Skeletal muscle tissue (tissue), 4 donors: ENCODE measurements around the gene PARVB. TPM values are rescaled to one million over a fixed set of nuclear protein-coding genes. Genes with fewer than 3 reads are reported as not detected.

Source experiments
- H3K27ac ChIP-seq: one replicate; pipeline ENCODE4 v1.7.0; 2013; ENCODE audit warnings: mild to moderate bottlenecking, low read depth, low read length, inconsistent platforms
- H3K27me3 ChIP-seq, 3 donors: one replicate each; pipeline ENCODE4 v1.7.0; 2013; ENCODE audit warnings: low read length in 3 of 3; ENCODE audit not compliant: control insufficient read depth in 3 of 3, insufficient read depth in 3 of 3
- H3K36me3 ChIP-seq, 3 donors: one replicate each; pipeline ENCODE4 v1.7.0; 2013; ENCODE audit warnings: low read length in 3 of 3; ENCODE audit not compliant: control insufficient read depth in 3 of 3, insufficient read depth in 3 of 3
- H3K4me1 ChIP-seq, 3 donors: one replicate each; pipeline ENCODE4 v1.7.0; 2013; ENCODE audit warnings: low read length in 3 of 3, mild to moderate bottlenecking in 3 of 3; ENCODE audit not compliant: control insufficient read depth in 3 of 3, insufficient read depth in 3 of 3
- H3K4me3 ChIP-seq, 3 donors: one replicate each; pipeline ENCODE4 v1.7.0; 2013; ENCODE audit warnings: low read length in 3 of 3
- H3K9ac ChIP-seq, 3 donors: one replicate each; pipeline ENCODE4 v1.7.0; 2013; ENCODE audit warnings: low read length in 3 of 3, mild to moderate bottlenecking in 3 of 3, moderate library complexity in 2 of 3, low read depth in 1 of 3
- H3K9me3 ChIP-seq, 3 donors: one replicate each; pipeline ENCODE4 v1.7.0; 2013; ENCODE audit warnings: low read length in 3 of 3; ENCODE audit not compliant: control insufficient read depth in 3 of 3
- total RNA-seq: library from RNA; depleted of rRNA; stranded (reverse); fragments of >200 nt; gene quantifications from one replicate; pipeline ENCODE4 v1.2.3, GENCODE V29; 2014
- donor health status: Osteomylitis.

The PARVB gene
- total RNA-seq, 1 donor from 2014 or later: 11.0 TPM

GRCh38 chr22:44063462-44064371 lies 39.6 kb downstream of the PARVB start:
- Histone ChIP-seq H3K9ac (peak overlapping the region in 1 of 3 donors; percentile 25), H3K4me3 (peak overlapping the region in 1 of 3 donors; percentile 29), H3K9me3 (peaks cover 0 to 4% (median 0%) of the 10 kb centered on the region in 3 donors), H3K27me3 (no peaks in the 10 kb centered on the region), H3K4me1 (peaks cover 22 to 40% (median 36%) of the 10 kb centered on the region in 3 donors), H3K27ac (peak overlapping the region; percentile 12), H3K36me3 (peaks cover 0 to 2% (median 0%) of the 10 kb centered on the region in 3 donors)

- Histone ChIP-seq H3K9ac (no peak overlapping the region), H3K9me3 (no peaks in the 10 kb centered on the region), H3K36me3 (peaks cover 0 to 2% (median 0%) of the 10 kb centered on the region in 3 donors), H3K4me3 (no peak overlapping the region), H3K27ac (peak overlapping the region; percentile 69), H3K27me3 (no peaks in the 10 kb centered on the region), H3K4me1 (peaks cover 26 to 42% (median 41%) of the 10 kb centered on the region in 3 donors)
Measured at GRCh38 chr22:44067033-44067432, 42.9 kb downstream of the PARVB start.

- no peak overlapping the region for H3K4me3 ChIP-seq
- H3K27ac ChIP-seq: peak overlapping the region; percentile 69
- H3K27me3 ChIP-seq: no peaks in the 10 kb centered on the region
- peaks cover 0 to 2% (median 0%) of the 10 kb centered on the region in 3 donors for H3K36me3 ChIP-seq
- no peaks in the 10 kb centered on the region for H3K9me3 ChIP-seq
- H3K9ac ChIP-seq: peak overlapping the region; percentile 32 to 51 (median 40)
- H3K4me1 ChIP-seq: peaks cover 29 to 49% (median 42%) of the 10 kb centered on the region in 3 donors
Measured at GRCh38 chr22:44067901-44068300, 43.8 kb downstream of the PARVB start.

GRCh38 chr22:44068422-44069191 lies 44.5 kb downstream of the PARVB start:
- peak overlapping the region; percentile 30 to 40 (median 32) for H3K9ac ChIP-seq
- no peaks in the 10 kb centered on the region for H3K9me3 ChIP-seq
- no peaks in the 10 kb centered on the region for H3K27me3 ChIP-seq
- H3K4me1 ChIP-seq: peaks cover 27 to 45% (median 41%) of the 10 kb centered on the region in 3 donors
- H3K4me3 ChIP-seq: peak overlapping the region in 2 of 3 donors; percentile 22 to 23
- H3K27ac ChIP-seq: peak overlapping the region; percentile 69
- H3K36me3 ChIP-seq: peaks cover 0 to 2% (median 0%) of the 10 kb centered on the region in 3 donors

GRCh38 chr22:44070029-44070428 lies 45.9 kb downstream of the PARVB start:
- Histone ChIP-seq H3K27me3 (no peaks in the 10 kb centered on the region), H3K9me3 (no peaks in the 10 kb centered on the region), H3K36me3 (peaks cover 0 to 2% (median 0%) of the 10 kb centered on the region in 3 donors), H3K9ac (no peak overlapping the region), H3K27ac (no peak overlapping the region), H3K4me3 (no peak overlapping the region), H3K4me1 (peaks cover 19 to 47% (median 37%) of the 10 kb centered on the region in 3 donors)

GRCh38 chr22:44071781-44072326 lies 47.8 kb downstream of the PARVB start:
- Histone ChIP-seq H3K9ac (no peak overlapping the region), H3K9me3 (no peaks in the 10 kb centered on the region), H3K4me3 (no peak overlapping the region), H3K27me3 (no peaks in the 10 kb centered on the region), H3K27ac (no peak overlapping the region), H3K36me3 (peaks cover 0 to 2% (median 0%) of the 10 kb centered on the region in 3 donors), H3K4me1 (peaks cover 19 to 57% (median 45%) of the 10 kb centered on the region in 3 donors)

GRCh38 chr22:44074337-44074984 lies 50.4 kb downstream of the PARVB start:
- peaks cover 0 to 5% (median 0%) of the 10 kb centered on the region in 3 donors for H3K36me3 ChIP-seq

GRCh38 chr22:44075022-44075421 lies 50.9 kb downstream of the PARVB start:
- Histone ChIP-seq H3K27me3 (no peaks in the 10 kb centered on the region), H3K4me3 (no peak overlapping the region), H3K4me1 (peaks cover 6 to 34% (median 34%) of the 10 kb centered on the region in 3 donors), H3K9me3 (no peaks in the 10 kb centered on the region), H3K9ac (peak overlapping the region in 1 of 3 donors; percentile 16), H3K27ac (no peak overlapping the region), H3K36me3 (peaks cover 0 to 5% (median 0%) of the 10 kb centered on the region in 3 donors)

More at GRCh38 chr22:44074337-44074984, 50.4 kb downstream of the PARVB start:
- Histone ChIP-seq H3K27ac (no peak overlapping the region), H3K9me3 (no peaks in the 10 kb centered on the region), H3K27me3 (no peaks in the 10 kb centered on the region), H3K4me3 (no peak overlapping the region), H3K4me1 (peaks cover 6 to 34% (median 34%) of the 10 kb centered on the region in 3 donors), H3K9ac (peak overlapping the region in 1 of 3 donors; percentile 16)

- H3K27ac ChIP-seq: no peak overlapping the region
- H3K4me3 ChIP-seq: no peak overlapping the region
- no peaks in the 10 kb centered on the region for H3K9me3 ChIP-seq
- peaks cover 6 to 34% (median 34%) of the 10 kb centered on the region in 3 donors for H3K4me1 ChIP-seq
- H3K36me3 ChIP-seq: peaks cover 0 to 5% (median 0%) of the 10 kb centered on the region in 3 donors
- no peaks in the 10 kb centered on the region for H3K27me3 ChIP-seq
- H3K9ac ChIP-seq: no peak overlapping the region
Measured at GRCh38 chr22:44075670-44076069, 51.6 kb downstream of the PARVB start.
